Stomach (tissue), 9 donors: ENCODE results near the gene MGAT4B. TPM values are rescaled to one million over a fixed set of nuclear protein-coding genes. Genes with fewer than 3 reads are reported as not detected.

Experiments used
- DNase-seq, 2 donors: peaks; one replicate each; pipeline versions ENCODE4 v3.0.0 to v3.0.0-alpha.2; 2013 to 2019
- H3K27ac ChIP-seq, 5 donors: fragments of 200-600 bp in 4 of 5; sonication (generic) in 4 of 5; one replicate each; pipeline ENCODE4 v1.5.1; 2013 to 2019; ENCODE audit warnings: mild to moderate bottlenecking in 1 of 5, moderate library complexity in 1 of 5
- H3K27me3 ChIP-seq, 3 donors: fragments of 200-600 bp; sonication (generic); one replicate each; pipeline ENCODE4 v1.5.1; 2017 to 2019; ENCODE audit warnings: mixed run types in 1 of 3
- H3K36me3 ChIP-seq, 4 donors: fragments of 200-600 bp; sonication (generic); 1 replicate in 3 of 4; 2 replicates in 1 of 4; pipeline ENCODE4 v1.5.1; 2016 to 2019
- H3K4me1 ChIP-seq, 4 donors: fragments of 200-600 bp; sonication (generic); one replicate each; pipeline ENCODE4 v1.5.1; 2016 to 2019
- H3K4me3 ChIP-seq, 4 donors: fragments of 200-600 bp; sonication (generic) in 3 of 4; one replicate each; pipeline ENCODE4 v1.5.1; 2016 to 2019; ENCODE audit warnings: mild to moderate bottlenecking in 1 of 4
- H3K9me3 ChIP-seq, 4 donors: fragments of 200-600 bp; sonication (generic); one replicate each; pipeline ENCODE4 v1.5.1; 2016 to 2019
- EP300 ChIP-seq: sonication (generic); formaldehyde crosslinking; IDR thresholded peaks from one replicate; pipeline ENCODE4 v1.6.1; 2017; ENCODE audit warnings: antibody characterized with exemption
- POLR2A ChIP-seq, 4 donors: fragments of 450-650 bp; IDR thresholded peaks; one replicate each; pipeline ENCODE4 v1.6.1; 2016; ENCODE audit warnings: antibody characterized with exemption in 4 of 4, control low read depth in 2 of 4, mild to moderate bottlenecking in 1 of 4, moderate library complexity in 1 of 4
- POLR2AphosphoS5 ChIP-seq, 3 donors: sonication (generic); formaldehyde crosslinking; IDR thresholded peaks; one replicate each; pipeline ENCODE4 v1.6.1; 2016; ENCODE audit warnings: antibody characterized with exemption in 3 of 3
- WGBS, 5 donors: extraction: QIAGEN DNeasy Blood & Tissue Kit in 3 of 5; methylation state at CpG; one replicate each; pipeline versions ENCODE4 v1.1.5 to v1.1.7; 2013 to 2018; 5-methylcytosine and 5-hydroxymethylcytosine counted together
- intact Hi-C: fragments of 100-400 bp; cut with DNase I; formaldehyde crosslinking; loops from one replicate; pipeline ENCODE4 v1.15.1; 2023; ENCODE audit warnings: low total_unique reads
- polyA plus RNA-seq, 3 donors: library from polyadenylated mRNA; stranded (reverse); fragments of 200-250 nt; gene quantifications; one replicate each; pipeline ENCODE4 v1.2.3, GENCODE V29; 2013
- total RNA-seq, 5 donors: library from RNA; depleted of rRNA; stranded (reverse); fragments of >200 nt; gene quantifications; one replicate each; pipeline versions ENCODE4 v1.1.0 to v1.2.3, GENCODE V29; 2014 to 2016
- TF ChIP-seq, protein P1 (sequence below), 7 experiments: fragments of 450-650 bp in 4 of 7; fragments of 200-600 bp in 3 of 7; sonication (generic) in 3 of 7; IDR thresholded peaks; one replicate each; pipeline ENCODE4 v1.5.1; 2016 to 2019; ENCODE audit warnings: antibody characterized with exemption in 7 of 7, control low read depth in 2 of 7, mild to moderate bottlenecking in 1 of 7
- donor health status: healthy with polysubstance abuse.
- donor health status: Bipolar disorder and iron deficiency.
- donor health status: healthy.

MGAT4B gene
- total and polyA plus RNA-seq, 8 donors: 85.0 to 617 (median 152) TPM

DNA sequence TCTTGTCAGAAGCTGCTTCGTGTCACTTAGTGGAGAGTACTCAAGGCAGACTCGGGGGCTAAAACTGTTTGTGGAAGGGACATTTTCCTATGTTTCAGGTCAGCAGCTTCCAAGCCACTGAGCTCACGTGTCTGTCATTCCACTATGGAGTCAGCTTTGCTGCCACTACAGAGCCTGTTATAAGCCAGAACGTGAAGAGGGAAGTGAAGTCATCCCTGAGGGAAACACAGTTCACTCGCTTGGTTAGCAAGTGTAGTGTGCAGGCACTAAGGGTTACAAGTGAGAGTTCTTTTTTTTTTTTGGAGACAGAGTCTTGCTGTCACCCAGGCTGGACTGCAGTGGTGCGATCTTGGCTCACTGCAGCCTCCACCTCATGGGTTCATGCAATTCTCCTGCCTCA, 37.4 kb downstream of the MGAT4B start:
- TF ChIP-seq POLR2AphosphoS5 (IDR thresholded peaks at IDR 0.05) (no peak), EP300 (no peak), POLR2A (IDR thresholded peaks at IDR 0.05) (no peak)
- TF ChIP-seq, protein P1, sequence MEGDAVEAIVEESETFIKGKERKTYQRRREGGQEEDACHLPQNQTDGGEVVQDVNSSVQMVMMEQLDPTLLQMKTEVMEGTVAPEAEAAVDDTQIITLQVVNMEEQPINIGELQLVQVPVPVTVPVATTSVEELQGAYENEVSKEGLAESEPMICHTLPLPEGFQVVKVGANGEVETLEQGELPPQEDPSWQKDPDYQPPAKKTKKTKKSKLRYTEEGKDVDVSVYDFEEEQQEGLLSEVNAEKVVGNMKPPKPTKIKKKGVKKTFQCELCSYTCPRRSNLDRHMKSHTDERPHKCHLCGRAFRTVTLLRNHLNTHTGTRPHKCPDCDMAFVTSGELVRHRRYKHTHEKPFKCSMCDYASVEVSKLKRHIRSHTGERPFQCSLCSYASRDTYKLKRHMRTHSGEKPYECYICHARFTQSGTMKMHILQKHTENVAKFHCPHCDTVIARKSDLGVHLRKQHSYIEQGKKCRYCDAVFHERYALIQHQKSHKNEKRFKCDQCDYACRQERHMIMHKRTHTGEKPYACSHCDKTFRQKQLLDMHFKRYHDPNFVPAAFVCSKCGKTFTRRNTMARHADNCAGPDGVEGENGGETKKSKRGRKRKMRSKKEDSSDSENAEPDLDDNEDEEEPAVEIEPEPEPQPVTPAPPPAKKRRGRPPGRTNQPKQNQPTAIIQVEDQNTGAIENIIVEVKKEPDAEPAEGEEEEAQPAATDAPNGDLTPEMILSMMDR (IDR thresholded peaks at IDR 0.05): no peak
- Histone ChIP-seq H3K36me3 (peaks cover 67 to 91% (median 86%) of the 10 kb centered on the region in 4 donors), H3K27ac (no peak overlapping the region), H3K4me3 (no peak overlapping the region), H3K27me3 (no peaks in the 10 kb centered on the region), H3K9me3 (no peaks in the 10 kb centered on the region), H3K4me1 (peaks cover 15 to 49% (median 31%) of the 10 kb centered on the region in 4 donors)
- no peak for DNase-seq
- intact Hi-C loops: no loop called here
- WGBS, 5 donors: 80 to 91% (median 86%) methylated on average over 6 of the region's 6 CpGs

- 82 to 89% (median 88%) methylated on average over 15 to 18 of the region's 18 CpGs for WGBS, 5 donors
- Histone ChIP-seq H3K36me3 (peaks cover 59 to 84% (median 78%) of the 10 kb centered on the region in 4 donors), H3K9me3 (no peaks in the 10 kb centered on the region), H3K27ac (no peak overlapping the region), H3K4me1 (peaks cover 22 to 57% (median 38%) of the 10 kb centered on the region in 4 donors), H3K27me3 (no peaks in the 10 kb centered on the region), H3K4me3 (no peak overlapping the region)
- intact Hi-C loops: no loop called here
- TF ChIP-seq, protein P1 (IDR thresholded peaks at IDR 0.05): no peak
- TF ChIP-seq POLR2A (IDR thresholded peaks at IDR 0.05): no peak
- no peak for TF ChIP-seq EP300
- TF ChIP-seq POLR2AphosphoS5 (IDR thresholded peaks at IDR 0.05): no peak
- no peak for DNase-seq
Observed at GRCh38 chr5:179768326-179769085, 38.2 kb downstream of the MGAT4B start.

GRCh38 chr5:179767496-179768100, 39.1 kb downstream of the MGAT4B start:
- no peak overlapping the region for H3K4me3 ChIP-seq
- no peaks in the 10 kb centered on the region for H3K27me3 ChIP-seq
- peaks cover 50 to 74% (median 69%) of the 10 kb centered on the region in 4 donors for H3K36me3 ChIP-seq
- intact Hi-C loops: no loop called here
- TF ChIP-seq POLR2A (IDR thresholded peaks at IDR 0.05) (no peak), POLR2AphosphoS5 (IDR thresholded peaks at IDR 0.05) (no peak), EP300 (no peak)
- TF ChIP-seq, protein P1 (IDR thresholded peaks at IDR 0.05): no peak
- 87 to 93% (median 91%) methylated on average over 9 of the region's 9 CpGs for WGBS, 5 donors
- H3K27ac ChIP-seq: no peak overlapping the region
- H3K4me1 ChIP-seq: peaks cover 28 to 66% (median 46%) of the 10 kb centered on the region in 4 donors
- DNase-seq: no peak
- H3K9me3 ChIP-seq: no peaks in the 10 kb centered on the region

DNA sequence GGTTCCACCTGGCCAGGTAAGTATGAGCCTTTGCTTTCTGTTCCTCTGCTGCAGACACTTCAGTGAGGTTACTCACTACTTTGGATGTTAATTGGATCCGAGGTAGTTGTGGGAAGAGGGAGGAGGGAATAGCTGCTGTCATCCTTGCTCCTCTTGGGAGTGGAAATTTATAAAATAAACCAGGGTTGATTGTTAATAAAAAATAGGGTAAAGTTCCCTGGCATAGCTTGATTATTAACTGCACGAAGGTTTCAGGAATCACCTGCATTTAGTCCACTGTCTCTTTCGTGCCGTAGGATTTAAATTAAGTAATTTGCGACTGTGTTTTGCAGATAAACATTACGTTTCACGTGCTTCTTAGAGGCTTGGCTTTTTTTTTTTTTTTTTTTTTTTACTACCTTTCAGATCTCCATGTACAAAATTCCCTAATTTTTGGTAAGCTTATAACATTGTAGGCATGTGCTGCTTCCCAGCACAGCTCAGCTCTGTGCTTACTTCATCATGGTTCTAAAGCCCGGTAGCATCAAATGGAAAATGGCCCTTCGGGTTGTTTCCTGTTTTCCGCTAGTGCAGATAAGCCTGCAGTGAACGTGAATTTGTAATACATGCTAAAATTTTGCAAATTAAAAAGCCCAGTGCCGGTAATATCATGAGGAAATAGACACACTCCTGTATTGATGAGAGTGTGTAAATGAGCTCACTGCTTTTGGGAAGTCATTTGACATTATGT, 39.8 kb downstream of the MGAT4B start:
- TF ChIP-seq POLR2A (IDR thresholded peaks at IDR 0.05): no peak
- no peak for TF ChIP-seq POLR2AphosphoS5 (IDR thresholded peaks at IDR 0.05)
- TF ChIP-seq, protein P1 (IDR thresholded peaks at IDR 0.05): no peak
- TF ChIP-seq EP300: no peak
- 63 to 70% (median 67%) methylated on average over 12 of the region's 12 CpGs for WGBS, 5 donors
- H3K9me3 ChIP-seq: no peaks in the 10 kb centered on the region
- H3K4me1 ChIP-seq: peaks cover 35 to 73% (median 53%) of the 10 kb centered on the region in 4 donors
- DNase-seq: no peak
- intact Hi-C loops: no loop called here
- H3K4me3 ChIP-seq: no peak overlapping the region
- H3K36me3 ChIP-seq: peaks cover 43 to 67% (median 62%) of the 10 kb centered on the region in 4 donors
- H3K27me3 ChIP-seq: no peaks in the 10 kb centered on the region
- peak overlapping the region in 2 of 5 donors; percentile 67 to 73 for H3K27ac ChIP-seq
